ENCODE results near the gene BIN2. TPM values are rescaled to one million over a fixed set of nuclear protein-coding genes. Genes with fewer than 3 reads are reported as not detected.

BIN2 gene
- total and polyA plus RNA-seq, 9 of the 15 experiments (the other 6 are each of a cell fraction or from before 2014, with no cell fraction given) = 0.04 to 0.39 (median 0.25) TPM; not detected in 1

GRCh38 chr12:51351913-51352532 is 28.0 kb upstream of the BIN2 start (continued):
- TF ChIP-seq RAD21 (CRISPR knock-in tag; conservative IDR thresholded peaks at IDR 0.05 in 1 of 2, IDR thresholded peaks at IDR 0.05 in 1 of 2) (peak; percentile 80 to 89), RERE (CRISPR knock-in tag; IDR thresholded peaks at IDR 0.05; ENCODE audit: borderline replicate concordance) (no peak), RCOR1 (IDR thresholded peaks at IDR 0.05; ENCODE audit: borderline replicate concordance in 1 of 2, low read depth in 2 of 2, low read length in 2 of 2) (peak in 1 of 2 experiments; percentile 22; a peak in 1 of 4 replicates), ZNF174 (CRISPR knock-in tag; IDR thresholded peaks at IDR 0.05) (no peak), RBM17 (IDR thresholded peaks at IDR 0.05; ENCODE audit: borderline replicate concordance, low read depth, low read length) (no peak), ZNF449 (CRISPR knock-in tag; IDR thresholded peaks at IDR 0.05) (no peak), POLR2B (IDR thresholded peaks at IDR 0.05; ENCODE audit: low read depth, partially characterized antibody) (no peak), IRF1 (CRISPR knock-in tag; IDR thresholded peaks at IDR 0.05; ENCODE audit: borderline replicate concordance) (no peak), MBD1 (CRISPR knock-in tag; IDR thresholded peaks at IDR 0.05) (no peak), RNF219 (CRISPR knock-in tag; IDR thresholded peaks at IDR 0.05) (no peak), ZNF699 (CRISPR knock-in tag; IDR thresholded peaks at IDR 0.05; ENCODE audit: insufficient replicate concordance) (no peak), E2F6 (IDR thresholded peaks at IDR 0.05; ENCODE audit: borderline replicate concordance in 1 of 2, extremely low read depth in 1 of 2, insufficient read depth in 1 of 2, insufficient read length in 1 of 2, low read depth in 1 of 2, low read length in 1 of 2, poor library complexity in 1 of 2, severe bottlenecking in 1 of 2) (no peak)

All from K562 (cell line).